NCI-H345 treated with DMSO at 0.1 percent for 48 hours (cell line): ENCODE measurements around the gene ANKRD17.
"Not testable (repeated sequence)": the region's sequence is repeated elsewhere in the genome, so short reads cannot be mapped to it uniquely, and the experiment has no call there.

ENCODE experiments used
- DNase-seq: peaks from one replicate; lab custom pipeline; 2025; ENCODE audit not compliant: unreplicated experiment; lab: John Stamatoyannopoulos, UW

The ANKRD17 gene, protein sequence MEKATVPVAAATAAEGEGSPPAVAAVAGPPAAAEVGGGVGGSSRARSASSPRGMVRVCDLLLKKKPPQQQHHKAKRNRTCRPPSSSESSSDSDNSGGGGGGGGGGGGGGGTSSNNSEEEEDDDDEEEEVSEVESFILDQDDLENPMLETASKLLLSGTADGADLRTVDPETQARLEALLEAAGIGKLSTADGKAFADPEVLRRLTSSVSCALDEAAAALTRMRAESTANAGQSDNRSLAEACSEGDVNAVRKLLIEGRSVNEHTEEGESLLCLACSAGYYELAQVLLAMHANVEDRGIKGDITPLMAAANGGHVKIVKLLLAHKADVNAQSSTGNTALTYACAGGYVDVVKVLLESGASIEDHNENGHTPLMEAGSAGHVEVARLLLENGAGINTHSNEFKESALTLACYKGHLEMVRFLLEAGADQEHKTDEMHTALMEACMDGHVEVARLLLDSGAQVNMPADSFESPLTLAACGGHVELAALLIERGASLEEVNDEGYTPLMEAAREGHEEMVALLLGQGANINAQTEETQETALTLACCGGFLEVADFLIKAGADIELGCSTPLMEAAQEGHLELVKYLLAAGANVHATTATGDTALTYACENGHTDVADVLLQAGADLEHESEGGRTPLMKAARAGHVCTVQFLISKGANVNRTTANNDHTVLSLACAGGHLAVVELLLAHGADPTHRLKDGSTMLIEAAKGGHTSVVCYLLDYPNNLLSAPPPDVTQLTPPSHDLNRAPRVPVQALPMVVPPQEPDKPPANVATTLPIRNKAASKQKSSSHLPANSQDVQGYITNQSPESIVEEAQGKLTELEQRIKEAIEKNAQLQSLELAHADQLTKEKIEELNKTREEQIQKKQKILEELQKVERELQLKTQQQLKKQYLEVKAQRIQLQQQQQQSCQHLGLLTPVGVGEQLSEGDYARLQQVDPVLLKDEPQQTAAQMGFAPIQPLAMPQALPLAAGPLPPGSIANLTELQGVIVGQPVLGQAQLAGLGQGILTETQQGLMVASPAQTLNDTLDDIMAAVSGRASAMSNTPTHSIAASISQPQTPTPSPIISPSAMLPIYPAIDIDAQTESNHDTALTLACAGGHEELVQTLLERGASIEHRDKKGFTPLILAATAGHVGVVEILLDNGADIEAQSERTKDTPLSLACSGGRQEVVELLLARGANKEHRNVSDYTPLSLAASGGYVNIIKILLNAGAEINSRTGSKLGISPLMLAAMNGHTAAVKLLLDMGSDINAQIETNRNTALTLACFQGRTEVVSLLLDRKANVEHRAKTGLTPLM (N-terminal part only)

GRCh38 chr4:73258686-73259570, at the start of gene ANKRD17:
ANKRD17 (minus strand) TSS chr4:73258798; CDS start chr4:73258668, 130 bp downstream.
- DNase-seq = peak; percentile 52

DNA sequence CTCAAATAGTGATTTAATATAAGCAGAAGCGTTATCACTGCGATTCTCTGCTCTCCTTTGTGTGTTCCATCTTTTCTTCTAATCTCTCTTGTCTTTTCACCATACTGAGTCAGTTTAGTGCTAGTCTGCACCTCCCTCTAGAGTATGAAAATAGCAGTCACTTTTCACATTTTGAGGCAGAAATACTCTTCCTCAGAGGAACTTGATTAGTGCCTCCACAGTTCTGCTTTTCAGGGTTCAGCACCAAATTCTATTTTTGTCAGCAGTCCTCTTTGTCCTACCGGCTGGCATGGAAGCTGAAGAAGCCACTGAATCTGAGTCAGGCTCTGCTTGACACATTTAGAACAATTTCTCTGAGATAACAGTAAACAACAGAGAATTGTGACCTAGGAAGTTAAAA, 49.7 kb upstream of the ANKRD17 start:
- DNase-seq = peak; percentile 2

DNA sequence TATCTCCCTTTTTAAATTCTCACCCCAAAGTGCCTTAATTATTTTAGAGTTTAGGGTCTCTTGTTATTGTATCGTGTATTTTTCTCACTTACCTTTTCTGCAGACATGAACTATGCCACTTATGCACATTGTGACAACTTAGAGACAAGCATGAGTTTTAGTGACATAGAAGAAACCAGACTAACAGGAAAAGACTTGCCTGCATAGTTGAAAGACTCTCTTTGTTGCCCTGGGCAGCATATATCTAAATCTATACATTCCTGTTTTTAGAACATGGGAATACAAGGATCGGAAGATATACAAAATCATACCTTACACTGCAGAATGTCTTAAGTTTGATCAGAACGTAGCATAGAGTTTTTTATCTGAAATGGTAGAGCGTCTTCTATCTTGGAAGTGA, 45.1 kb upstream of the ANKRD17 start:
- DNase-seq = no peak

- DNase-seq = no peak
Observed at GRCh38 chr4:73299548-73300280, 41.1 kb upstream of the ANKRD17 start.

DNA sequence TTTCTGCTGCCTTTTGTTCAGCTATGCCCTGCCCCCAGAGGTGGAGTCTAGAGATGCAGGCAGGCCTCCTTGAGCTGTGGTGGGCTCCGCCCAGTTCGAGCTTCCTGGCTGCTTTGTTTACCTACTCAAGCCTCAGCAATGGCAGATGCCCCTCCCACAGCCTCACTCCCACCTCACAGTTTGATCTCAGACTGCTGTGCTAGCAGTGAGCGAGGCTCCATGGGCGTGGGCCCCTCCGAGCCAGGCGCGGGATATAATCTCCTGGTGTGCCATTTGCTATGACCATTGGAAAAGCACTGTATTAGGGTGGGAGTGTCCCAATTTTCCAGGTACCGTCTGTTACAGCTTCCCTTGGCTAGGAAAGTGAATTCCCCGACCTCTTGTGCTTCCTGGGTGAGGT, 34.1 kb upstream of the ANKRD17 start:
- DNase-seq = not testable (repeated sequence)

- no peak for DNase-seq
Observed at GRCh38 chr4:73281982-73282381, 23.4 kb upstream of the ANKRD17 start.

DNA sequence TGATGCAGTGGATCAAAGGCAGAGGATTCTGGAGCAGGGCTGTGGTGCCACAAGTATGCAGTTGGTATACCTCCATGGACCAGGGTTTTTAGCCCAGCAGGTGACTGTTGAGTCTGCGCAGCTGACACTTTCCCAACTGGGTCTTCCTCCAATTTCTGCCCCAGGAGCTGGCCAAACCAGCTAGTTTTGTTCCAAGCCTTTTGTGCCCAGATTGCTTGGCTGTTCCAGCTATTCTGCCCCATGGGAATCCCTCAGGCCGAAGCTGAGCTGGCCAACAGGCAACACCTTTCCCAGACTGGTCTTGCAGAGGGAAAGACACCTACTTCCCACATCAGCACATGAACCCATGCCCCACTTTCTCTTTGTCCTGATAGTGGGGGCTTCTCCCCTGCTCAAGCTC, 22.8 kb upstream of the ANKRD17 start:
- DNase-seq = no peak

GRCh38 chr4:73277201-73277600, 18.6 kb upstream of the ANKRD17 start:
- DNase-seq = no peak

DNA sequence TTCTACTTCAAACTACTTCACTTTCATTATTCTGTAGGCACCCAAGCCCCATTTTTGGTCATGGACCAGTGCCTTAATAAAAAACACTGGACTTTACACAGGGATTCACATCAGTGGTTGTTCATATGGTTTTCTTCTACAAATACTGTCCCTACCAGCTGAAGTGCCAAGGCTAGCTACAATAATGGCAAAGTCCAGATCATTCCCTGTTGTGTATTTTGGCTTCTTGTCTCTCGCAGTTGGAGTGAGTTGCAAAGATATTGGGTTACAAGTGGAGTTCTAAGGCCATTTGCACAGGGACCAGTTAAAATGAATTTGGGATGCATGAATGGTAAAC, 16.7 kb upstream of the ANKRD17 start:
- peak; percentile 80 for DNase-seq

DNA sequence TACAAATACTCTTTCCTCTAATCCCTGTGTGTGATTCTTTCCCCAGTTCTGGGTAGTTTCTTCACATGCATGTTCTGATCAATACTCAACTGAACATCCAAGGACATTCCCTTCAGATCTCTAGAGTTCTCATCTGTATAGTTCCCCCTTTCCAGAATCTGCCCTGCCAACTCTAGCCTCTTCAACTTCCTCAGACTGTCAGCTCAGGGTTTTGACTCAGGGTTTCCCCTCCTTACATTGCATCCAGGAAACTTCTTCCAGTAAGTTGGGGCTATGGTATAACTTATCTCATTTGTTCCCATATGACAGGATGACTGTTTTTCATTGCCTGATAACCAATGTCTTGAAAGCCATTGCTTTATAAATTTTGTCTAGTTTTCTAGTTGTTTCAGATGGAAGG, 14.2 kb upstream of the ANKRD17 start:
- DNase-seq = no peak

GRCh38 chr4:73267050-73267449, 8.5 kb upstream of the ANKRD17 start:
- DNase-seq = no peak

DNA sequence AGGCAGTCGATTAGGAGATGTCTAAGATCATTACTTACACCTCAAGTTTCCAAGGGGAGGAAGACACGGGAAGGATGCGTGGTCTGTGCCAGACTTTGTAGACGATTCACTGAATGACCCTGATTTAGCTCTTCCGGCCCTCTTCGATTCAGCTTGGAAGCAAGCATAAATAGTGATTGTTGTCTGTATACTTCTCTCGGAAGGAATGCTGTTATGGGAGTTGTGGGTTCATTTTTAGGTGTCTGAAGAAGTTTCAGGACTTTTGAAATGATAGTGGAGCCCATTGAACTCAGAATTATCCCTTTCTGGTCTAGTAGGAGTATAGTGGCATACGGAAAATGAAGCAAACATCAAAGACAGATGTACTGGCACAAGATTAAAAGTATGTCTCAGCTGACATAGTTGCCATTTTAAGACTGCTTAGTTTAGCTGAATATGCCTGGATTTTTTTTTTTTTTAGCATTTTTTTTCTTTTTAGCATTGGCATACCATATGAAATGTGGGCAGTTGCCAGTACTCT, 1.0 kb upstream of the ANKRD17 start:
- DNase-seq = no peak

GRCh38 chr4:73258436-73258685, 237 bp downstream of the ANKRD17 start:
- no peak for DNase-seq

DNA sequence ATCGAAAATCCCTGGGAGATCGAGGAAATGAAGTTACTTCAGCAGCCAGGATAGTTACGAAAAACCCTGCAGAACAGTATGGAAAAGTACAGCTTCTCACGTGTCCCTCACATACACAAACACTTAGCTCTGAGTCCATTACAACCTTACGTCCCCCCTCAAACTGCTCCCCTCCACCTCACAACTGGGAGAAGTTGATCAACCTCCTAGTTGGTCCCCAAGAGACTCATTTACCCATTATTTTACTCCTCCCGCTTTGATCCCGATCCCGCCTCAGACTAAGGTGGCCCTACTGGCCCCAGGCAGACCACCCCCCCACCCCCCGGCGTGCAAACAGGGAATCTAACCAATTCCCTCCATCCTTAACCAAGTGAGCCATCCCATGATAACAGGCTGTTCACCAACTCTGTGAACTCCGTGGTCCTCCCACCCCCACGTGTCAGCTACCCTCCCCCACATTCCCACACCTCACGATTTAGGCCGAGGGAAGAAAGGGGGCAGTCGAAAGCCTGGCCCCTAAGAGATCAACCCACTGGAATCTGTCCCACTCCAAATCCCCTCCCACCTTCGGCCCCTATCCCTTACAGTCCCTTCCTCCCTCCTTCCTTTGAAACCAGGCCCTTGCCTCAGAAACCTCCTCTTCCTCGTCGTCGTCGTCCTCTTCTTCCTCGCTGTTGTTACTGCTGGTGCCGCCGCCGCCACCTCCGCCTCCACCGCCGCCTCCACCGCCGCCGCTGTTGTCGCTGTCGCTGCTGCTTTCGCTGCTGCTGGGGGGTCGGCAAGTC, 755 bp downstream of the ANKRD17 start:
- no peak for DNase-seq

DNA sequence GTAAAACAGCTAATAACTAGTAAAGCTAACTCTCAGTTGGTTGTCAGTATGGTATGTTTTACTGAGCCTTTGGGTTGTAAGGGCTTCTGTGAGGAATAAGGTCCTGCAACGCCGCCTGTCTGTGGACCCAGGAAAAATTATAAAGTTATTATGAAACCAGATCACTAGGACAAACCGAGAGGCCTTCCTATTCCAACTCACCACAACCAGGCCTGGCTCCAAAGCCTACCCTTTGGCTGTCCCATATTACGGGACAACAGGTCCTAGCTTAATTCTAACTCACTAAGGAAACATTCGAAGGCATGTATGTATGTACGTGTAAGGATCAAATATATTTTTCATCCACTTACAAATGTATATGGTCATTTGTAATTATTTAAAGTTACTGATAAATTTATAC, 1.4 kb downstream of the ANKRD17 start:
- DNase-seq = peak; percentile 22

DNA sequence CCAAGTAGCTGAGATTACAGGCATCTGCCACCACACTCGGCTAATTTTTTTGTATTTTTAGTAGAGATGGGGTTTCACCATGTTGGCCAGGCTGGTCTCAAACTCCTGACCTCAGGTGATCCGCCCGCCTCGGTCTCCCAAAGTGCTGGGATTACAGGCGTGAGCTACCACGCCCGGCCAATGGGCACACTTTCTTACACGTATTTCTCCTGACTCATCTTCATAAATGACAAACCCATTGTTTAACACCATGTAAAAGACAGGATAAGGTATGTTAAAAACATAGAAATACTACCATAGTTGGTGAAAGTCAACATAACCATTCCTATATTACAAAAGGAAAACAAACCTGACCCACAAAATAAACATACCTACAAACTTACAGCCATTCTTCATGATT, 2.8 kb downstream of the ANKRD17 start:
- DNase-seq = not testable (repeated sequence)

- no peak for DNase-seq
Observed at GRCh38 chr4:73252001-73252400, 6.6 kb downstream of the ANKRD17 start.

DNA sequence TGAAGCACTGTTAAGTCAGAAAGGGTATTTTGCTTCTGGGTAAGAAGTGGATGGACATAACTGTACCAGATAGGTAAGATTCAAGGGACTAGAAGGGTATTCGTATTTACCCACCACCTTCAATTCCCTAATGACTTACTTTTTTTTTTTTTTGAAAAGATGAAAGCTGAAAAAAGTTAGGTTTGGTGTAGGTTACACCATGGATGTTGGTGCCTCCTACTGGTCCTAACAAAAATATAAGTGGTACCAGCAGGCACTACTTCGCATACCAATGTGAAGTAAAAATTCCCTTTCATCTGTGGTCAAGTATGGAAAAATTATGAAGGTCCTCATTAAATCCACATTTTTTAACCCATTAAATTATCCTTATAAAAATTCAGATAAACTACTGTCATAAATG, 7.2 kb downstream of the ANKRD17 start:
- no peak for DNase-seq

DNA sequence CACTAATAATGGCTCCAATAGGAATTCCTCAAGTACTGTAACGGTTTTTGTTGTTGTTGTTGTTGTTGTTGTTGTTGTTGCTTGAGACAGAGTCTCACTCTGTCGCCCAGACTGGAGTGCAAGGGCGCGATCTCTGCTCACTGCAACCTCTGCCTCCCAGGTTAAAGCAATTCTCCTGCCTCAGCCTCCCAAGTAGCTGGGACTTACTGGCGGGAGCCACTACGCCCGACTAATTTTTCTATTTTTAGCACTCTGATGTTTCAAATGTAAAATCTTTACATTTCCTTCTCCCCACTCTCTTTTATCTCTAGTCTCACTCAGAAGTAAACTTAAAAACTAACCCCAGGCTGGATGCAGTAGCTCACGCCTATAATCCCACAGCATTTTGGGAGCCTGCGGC, 8.0 kb downstream of the ANKRD17 start:
- no peak for DNase-seq
